Activated CD8-positive, alpha-beta memory T cell treated with anti-CD3 and anti-CD28 coated beads for 24 hours (primary cell): ENCODE results near the gene STN1.
A peak's percentile ranks its signal among the peaks of the same experiment; 100 is the strongest.
"Not testable (repeated sequence)": the region's sequence is repeated elsewhere in the genome, so short reads cannot be mapped to it uniquely, and the experiment has no call there.

Source experiments
- DNase-seq: peaks from one replicate; pipeline ENCODE4 v3.0.0-alpha.2; 2020

Gene STN1

DNA sequence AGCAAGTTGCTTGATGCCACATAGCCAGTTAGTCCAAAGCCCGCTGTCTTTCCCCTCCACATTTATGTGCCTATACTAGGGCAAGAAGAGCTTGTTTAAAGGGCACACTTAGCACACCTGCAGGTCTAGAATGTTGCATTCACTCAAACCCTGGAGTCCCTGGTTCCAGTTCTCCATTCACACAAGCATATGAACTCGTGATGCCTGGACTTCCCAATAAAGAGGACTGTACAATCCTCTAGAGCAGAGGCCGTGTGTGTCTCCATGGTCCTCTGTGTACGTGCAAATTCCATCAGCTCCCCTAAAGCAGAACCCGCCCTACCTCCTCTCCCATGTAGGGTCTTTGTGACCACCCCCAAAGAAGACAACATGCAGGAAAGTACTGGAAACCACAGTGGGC is 59.6 kb downstream of the STN1 start:
- no peak for DNase-seq

DNA sequence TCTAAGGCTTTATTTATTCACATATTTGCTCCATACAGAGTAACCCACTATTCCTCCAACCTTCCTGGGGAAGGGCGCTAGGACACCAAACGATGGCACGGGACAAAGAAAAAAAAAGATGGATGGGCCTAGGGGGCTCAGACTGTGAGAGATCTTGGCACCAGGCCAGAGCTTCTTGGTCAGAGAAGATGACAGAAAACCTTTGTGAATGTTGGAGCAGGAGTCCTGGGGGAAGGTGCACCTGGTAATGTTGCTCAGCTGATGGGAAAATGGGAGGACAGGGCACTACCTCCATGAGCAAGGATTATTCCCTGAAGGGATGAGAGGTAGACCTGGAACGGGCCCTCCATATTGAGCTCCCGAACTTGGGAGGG is 61.2 kb downstream of the STN1 start:
- DNase-seq, result no peak

GRCh38 chr10:103855852-103856796 is 61.9 kb downstream of the STN1 start:
- no peak for DNase-seq

- no peak for DNase-seq
Measured at GRCh38 chr10:103855424-103855823, 62.6 kb downstream of the STN1 start, which contains the start of gene SH3PXD2A. Gene SH3PXD2A, minus strand, starts transcription at chr10:103855576. Its CDS starts 310 bp downstream, at chr10:103855266.

- DNase-seq, result peak; percentile 63
Measured at GRCh38 chr10:103854686-103855391, 63.1 kb downstream of the STN1 start.

DNA sequence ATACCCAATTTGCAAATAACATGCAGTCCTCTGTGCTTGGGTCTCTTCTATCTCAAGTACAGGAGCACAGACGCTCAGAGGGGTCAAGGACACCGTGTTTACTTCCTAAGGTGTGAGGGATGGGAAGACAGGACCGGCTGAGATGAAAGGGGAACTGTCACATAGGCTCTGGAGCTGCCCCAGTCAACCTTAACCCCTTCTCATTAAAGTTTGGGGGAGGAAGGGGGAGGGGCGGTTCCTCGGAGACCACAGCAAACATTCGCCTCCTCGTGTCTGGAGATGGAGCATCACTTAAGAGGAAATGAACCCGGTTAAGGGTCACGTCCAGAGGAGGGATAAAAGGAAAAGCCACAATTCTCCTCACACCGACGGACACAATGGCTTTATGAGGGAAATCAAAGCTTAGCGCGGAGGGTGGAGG is 63.7 kb downstream of the STN1 start:
- no peak for DNase-seq

GRCh38 chr10:103853428-103854264 is 64.3 kb downstream of the STN1 start:
- no peak for DNase-seq

DNA sequence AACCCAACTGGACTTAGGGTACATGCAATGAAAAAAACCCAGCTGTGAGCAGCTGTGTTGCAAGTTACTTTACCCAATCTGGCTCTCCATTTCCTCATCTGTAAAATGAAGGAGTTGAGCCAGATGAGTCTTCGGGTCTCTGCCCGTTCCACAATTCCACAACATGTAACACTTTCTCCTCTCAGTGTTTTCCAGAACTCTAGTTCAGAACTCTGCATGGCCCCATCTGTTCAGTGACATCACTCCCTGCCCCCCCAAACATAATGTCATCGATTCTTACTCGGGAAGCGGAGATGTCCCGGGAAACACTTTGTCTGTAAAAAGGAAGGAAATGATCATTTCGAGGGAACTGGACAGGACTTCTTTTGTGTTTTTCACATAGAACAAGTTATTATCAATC is 65.1 kb downstream of the STN1 start:
- DNase-seq, result no peak

DNA sequence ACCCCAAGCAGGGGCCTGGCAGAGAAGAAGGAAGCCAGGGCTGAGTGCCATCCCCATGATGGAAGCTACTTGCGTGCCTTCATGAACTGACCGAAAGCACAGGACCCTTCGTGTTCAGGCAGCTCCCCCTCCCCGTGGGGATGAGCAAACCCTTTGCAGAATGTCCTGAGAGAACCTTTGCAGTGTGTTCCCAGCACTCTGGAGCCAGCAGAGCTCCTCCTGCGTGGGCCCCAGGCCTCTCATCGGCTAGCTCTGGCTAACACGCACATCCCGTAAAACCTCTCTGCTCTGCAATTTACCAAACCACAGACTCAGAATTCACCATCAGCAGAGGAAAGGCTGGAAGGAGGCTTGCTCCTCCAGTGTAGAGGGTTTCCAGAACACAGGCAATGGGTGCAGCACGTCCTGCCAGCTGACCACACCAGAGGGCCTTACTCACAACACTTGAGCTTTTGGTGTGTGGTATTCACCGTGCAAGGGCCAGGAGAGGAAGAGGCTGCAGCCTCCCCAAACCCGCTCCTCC is 65.7 kb downstream of the STN1 start:
- no peak for DNase-seq

- no peak for DNase-seq
Measured at GRCh38 chr10:103851261-103851660, 66.7 kb downstream of the STN1 start.

- no peak for DNase-seq
Measured at GRCh38 chr10:103850572-103850895, 67.5 kb downstream of the STN1 start.

GRCh38 chr10:103849880-103850571 is 68.0 kb downstream of the STN1 start:
- DNase-seq, result no peak

DNA sequence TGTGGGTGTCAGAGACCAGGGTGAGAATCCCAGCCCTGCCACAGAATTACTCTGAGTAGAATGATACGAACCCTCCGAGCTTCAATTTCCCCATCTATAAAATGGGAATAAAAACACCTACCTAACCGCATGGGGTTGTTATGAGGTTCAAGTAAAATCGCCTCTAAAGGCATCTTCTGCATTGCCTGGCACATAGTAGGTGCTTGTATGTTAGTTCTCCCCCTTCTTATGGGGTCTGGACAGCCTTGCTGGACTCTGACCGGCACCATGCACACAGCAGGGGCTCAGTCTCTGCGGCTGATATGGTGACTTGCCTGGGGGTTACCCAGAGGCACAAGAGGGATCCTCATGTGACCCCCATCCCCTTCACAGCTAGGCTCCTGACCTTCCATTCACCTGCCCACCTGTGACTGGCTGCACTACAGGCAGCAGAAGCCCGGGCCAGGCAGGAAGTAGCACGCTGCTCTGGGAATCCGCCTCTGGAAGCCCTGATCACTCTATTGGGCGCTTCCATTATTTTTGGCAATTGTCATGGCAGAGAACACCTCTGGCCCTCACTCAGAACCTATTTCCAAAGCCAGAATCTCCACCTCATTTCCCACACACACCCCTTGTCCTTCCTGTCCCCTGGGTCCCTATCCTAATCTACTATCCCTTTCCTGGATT is 68.6 kb downstream of the STN1 start:
- DNase-seq, result no peak

DNA sequence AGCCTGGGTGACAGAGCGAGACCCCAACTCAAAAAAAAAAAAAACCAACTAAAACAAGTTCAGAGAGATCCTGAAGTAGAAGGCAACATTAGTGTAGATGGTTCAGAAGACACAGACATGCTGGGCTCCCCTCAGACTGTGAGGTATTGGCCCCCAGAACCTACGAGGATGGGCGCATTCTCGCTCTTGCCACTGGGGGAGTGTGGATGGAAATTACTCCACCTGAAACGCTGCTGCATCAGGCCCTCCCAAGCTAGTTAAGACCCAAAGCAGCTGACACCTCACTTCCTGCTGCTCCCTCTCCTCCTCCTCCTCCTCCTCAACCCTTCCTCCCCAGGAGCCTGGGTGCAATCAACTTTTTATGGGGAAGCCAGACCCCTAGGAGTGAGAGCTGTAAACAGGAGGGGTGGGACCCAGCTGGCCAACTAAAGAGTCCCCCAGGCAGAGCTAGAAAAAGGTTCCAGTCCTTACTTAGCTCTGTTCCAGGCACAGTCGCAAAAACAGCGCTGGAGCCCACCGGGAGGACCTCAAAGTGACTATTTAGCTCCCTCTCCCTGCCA is 70.0 kb downstream of the STN1 start:
- no peak for DNase-seq

DNA sequence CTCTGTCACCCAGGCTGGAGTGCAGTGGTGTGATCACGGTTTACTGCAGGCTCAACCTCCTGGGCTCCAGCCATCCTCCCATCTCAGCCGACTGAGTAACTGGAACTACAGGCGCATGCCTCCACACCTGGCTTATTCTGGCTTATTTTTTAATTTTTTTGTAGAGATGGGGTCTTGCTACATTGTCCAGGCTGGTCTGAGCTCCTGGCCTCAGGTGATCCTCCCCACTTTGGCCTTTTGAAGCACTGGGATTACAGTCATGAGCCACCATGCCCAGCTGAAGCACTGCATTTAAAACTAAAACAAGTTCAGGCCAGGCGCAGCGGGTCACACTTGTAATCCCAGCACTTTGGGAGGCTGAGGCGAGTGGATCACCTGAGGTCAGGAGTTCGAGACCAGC is 70.6 kb downstream of the STN1 start:
- DNase-seq, result no peak

DNA sequence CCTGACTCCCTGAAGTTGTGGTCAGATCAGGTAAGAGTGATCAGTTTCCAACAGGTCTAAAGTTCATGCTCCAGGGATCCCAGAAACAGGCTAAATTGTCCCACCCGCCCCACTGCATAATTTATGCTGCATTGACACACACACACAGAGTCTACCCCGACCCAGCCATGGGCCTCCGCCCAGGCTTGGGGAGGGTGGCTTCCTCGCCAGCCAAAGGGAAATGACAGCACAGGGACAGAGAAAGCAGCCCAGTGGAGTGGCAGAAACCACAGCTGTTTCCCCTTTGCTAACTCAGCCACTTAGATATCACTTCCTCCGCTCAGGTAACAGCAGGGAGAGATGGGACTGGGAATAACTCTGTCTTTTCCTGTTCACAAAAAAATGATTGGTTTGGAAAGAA is 72.0 kb downstream of the STN1 start:
- DNase-seq, result no peak

GRCh38 chr10:103845346-103845745 is 72.6 kb downstream of the STN1 start:
- not testable (repeated sequence) for DNase-seq

- DNase-seq, result no peak
Measured at GRCh38 chr10:103843854-103844570, 74.0 kb downstream of the STN1 start.

DNA sequence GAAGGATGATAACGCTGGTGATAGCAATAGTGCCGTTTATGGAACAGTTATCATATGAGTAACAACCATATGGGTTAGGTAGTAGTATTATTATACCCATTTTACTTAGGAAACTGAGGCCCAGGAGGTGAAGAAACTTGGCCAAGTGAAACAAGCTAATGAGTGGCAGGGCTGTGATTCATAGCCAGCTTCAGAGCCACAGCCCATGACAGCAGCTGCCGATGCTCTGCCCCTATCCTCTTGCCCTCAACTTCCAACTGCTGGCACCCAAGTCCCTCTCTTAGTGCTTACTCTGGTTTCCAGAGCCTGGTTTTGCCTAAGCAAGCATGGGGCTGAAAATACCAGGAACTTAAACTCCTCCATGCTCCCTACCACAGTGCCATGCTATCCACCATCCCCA is 74.9 kb downstream of the STN1 start:
- no peak for DNase-seq

GRCh38 chr10:103842605-103843004 is 75.4 kb downstream of the STN1 start:
- DNase-seq, result no peak

DNA sequence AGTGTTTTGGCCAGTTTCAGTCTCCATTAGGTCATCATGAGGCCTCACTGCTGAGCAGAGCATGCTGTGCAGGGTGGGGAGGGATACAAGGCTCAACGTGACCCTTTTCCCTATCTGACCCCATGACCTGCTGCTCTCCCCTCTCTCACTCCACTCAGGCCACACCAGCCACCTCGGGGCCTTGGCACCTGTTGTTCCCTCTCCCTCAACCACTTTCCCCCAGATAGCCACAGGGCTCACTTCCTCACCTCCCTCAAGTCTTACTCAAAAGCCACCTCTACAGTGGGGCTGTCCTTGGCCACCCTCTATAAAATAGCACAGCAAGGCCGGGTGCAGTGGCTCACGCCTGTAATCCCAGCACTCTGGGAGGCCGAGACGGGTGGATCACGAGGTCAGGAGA is 76.5 kb downstream of the STN1 start:
- DNase-seq, result no peak
